Naive thymus-derived CD4-positive, alpha-beta T cell (primary cell): ENCODE measurements around the gene S100A9. TPM values are rescaled to one million over a fixed set of nuclear protein-coding genes. Genes with fewer than 3 reads are reported as not detected.

Source experiments
- ATAC-seq: fragments of 150-1000 bp; cut with Tn5 transposase; 2 replicates; pipeline ENCODE4 v1.10.0; 2021; ENCODE audit warnings: mild to moderate bottlenecking, moderate library complexity
- CTCF ChIA-PET: fragments of 350-600 bp; sonication (Branson Sonifier 250); formaldehyde crosslinking; loops from one replicate; lab custom pipeline; 2021; ENCODE audit warnings: antibody characterized with exemption; lab: Charles Lee
- POLR2A ChIA-PET: fragments of 350-600 bp; sonication (Branson Sonifier 250); formaldehyde crosslinking; loops from one replicate; lab custom pipeline; 2021; ENCODE audit warnings: antibody characterized with exemption, inconsistent platforms; lab: Charles Lee
- DNase-seq, 9 donors: peaks; one replicate each; pipeline versions ENCODE4 v3.0.0 to v3.0.0-alpha.2; 2020 to 2022; ENCODE audit warnings: mixed read lengths in 1 of 9
- H3K27ac ChIP-seq: one replicate; pipeline ENCODE4 v1.7.0; 2013; ENCODE audit warnings: mild to moderate bottlenecking, low read depth, low read length, moderate library complexity
- H3K27me3 ChIP-seq, 2 donors: one replicate each; pipeline ENCODE4 v1.7.0; 2013; ENCODE audit warnings: low read length in 2 of 2, mild to moderate bottlenecking in 2 of 2, moderate library complexity in 2 of 2; ENCODE audit not compliant: control insufficient read depth in 2 of 2, insufficient read depth in 2 of 2
- H3K36me3 ChIP-seq, 3 experiments: 1 replicate in 2 of 3; 2 replicates in 1 of 3; pipeline ENCODE4 v1.7.0; 2013; ENCODE audit warnings: low read length in 3 of 3, mild to moderate bottlenecking in 3 of 3, moderate library complexity in 1 of 3; ENCODE audit not compliant: insufficient read depth in 3 of 3, control insufficient read depth in 2 of 3
- H3K4me1 ChIP-seq, 2 donors: one replicate each; pipeline ENCODE4 v1.7.0; 2013; ENCODE audit warnings: low read length in 2 of 2, mild to moderate bottlenecking in 2 of 2, moderate library complexity in 1 of 2; ENCODE audit not compliant: control insufficient read depth in 2 of 2, insufficient read depth in 2 of 2
- H3K4me3 ChIP-seq: 2 replicates; pipeline ENCODE4 v1.7.0; 2013; ENCODE audit warnings: mild to moderate bottlenecking, low read length
- H3K9me3 ChIP-seq, 3 experiments: 1 replicate in 2 of 3; 2 replicates in 1 of 3; pipeline ENCODE4 v1.7.0; 2013; ENCODE audit warnings: low read length in 3 of 3; ENCODE audit not compliant: control insufficient read depth in 2 of 3
- H3K27ac Mint-ChIP-seq, 9 donors: one replicate each; pipeline ENCODE4 v1.8.0; 2020 to 2022; ENCODE audit warnings: mixed read lengths in 9 of 9, mild to moderate bottlenecking in 8 of 9, moderate library complexity in 5 of 9, inconsistent platforms in 2 of 9
- H3K27me3 Mint-ChIP-seq, 5 donors: one replicate each; pipeline ENCODE4 v1.8.0; 2021 to 2022; ENCODE audit warnings: mixed read lengths in 5 of 5, mild to moderate bottlenecking in 1 of 5
- H3K36me3 Mint-ChIP-seq, 5 donors: one replicate each; pipeline ENCODE4 v1.8.0; 2020 to 2022; ENCODE audit warnings: mixed read lengths in 5 of 5, mild to moderate bottlenecking in 3 of 5, inconsistent platforms in 1 of 5
- H3K4me1 Mint-ChIP-seq, 7 donors: one replicate each; pipeline ENCODE4 v1.8.0; 2020 to 2022; ENCODE audit warnings: mixed read lengths in 7 of 7, mild to moderate bottlenecking in 3 of 7, inconsistent platforms in 1 of 7
- H3K4me3 Mint-ChIP-seq, 10 donors: one replicate each; pipeline ENCODE4 v1.8.0; 2020 to 2022; ENCODE audit warnings: mild to moderate bottlenecking in 10 of 10, mixed read lengths in 10 of 10, moderate library complexity in 6 of 10, inconsistent platforms in 2 of 10
- H3K9me3 Mint-ChIP-seq, 11 donors: one replicate each; pipeline ENCODE4 v1.8.0; 2020 to 2022; ENCODE audit warnings: mixed read lengths in 11 of 11, mild to moderate bottlenecking in 4 of 11, inconsistent platforms in 1 of 11, moderate library complexity in 1 of 11
- intact Hi-C, 2 donors: fragments of 100-400 bp; cut with micrococcal nuclease; formaldehyde crosslinking; loops; one replicate each; pipeline ENCODE4 v1.15.1; 2023
- polyA plus RNA-seq, 2 donors: library from polyadenylated mRNA; unstranded; fragments of 300-500 nt; fragmentation: Illumina TruSeq; gene quantifications; one replicate each; pipeline ENCODE4 v1.2.3, GENCODE V29; 2021
- total RNA-seq, 6 experiments: library from RNA in 5 of 6; stranded (reverse) in 5 of 6; gene quantifications; 1 replicate in 5 of 6; 2 replicates in 1 of 6; pipeline ENCODE4 v1.2.3 and lab custom pipeline; 2021 to 2026

S100A9 gene
- total and polyA plus RNA-seq, 7 experiments from 2014 or later = 8.3 to 2,269 (median 16.1) TPM; not detected in 1

- intact Hi-C loops = no loop called here
- Histone ChIP-seq H3K9me3 (no peaks in the 10 kb centered on the region), H3K4me3 (no peak overlapping the region), H3K36me3 (no peaks in the 10 kb centered on the region), H3K27me3 (no peaks in the 10 kb centered on the region), H3K4me1 (no peaks in the 10 kb centered on the region), H3K27ac (no peak overlapping the region)
- H3K9me3 Mint-ChIP-seq = peaks cover 0 to 6% (median 0%) of the 10 kb centered on the region in 11 donors
- ATAC-seq = peak; percentile 58
- H3K36me3 Mint-ChIP-seq = no peaks in the 10 kb centered on the region
- H3K4me1 Mint-ChIP-seq = peaks cover 0 to 7% (median 0%) of the 10 kb centered on the region in 7 donors
- peaks cover 0 to 9% (median 2%) of the 10 kb centered on the region in 5 donors for H3K27me3 Mint-ChIP-seq
- no peak overlapping the region for H3K27ac Mint-ChIP-seq
- H3K4me3 Mint-ChIP-seq = no peak overlapping the region
- DNase-seq = no peak
- CTCF ChIA-PET = no interaction called here
- POLR2A ChIA-PET = no interaction called here
These were observed 10.8 kb downstream of the S100A9 start for GRCh38 chr1:153368495-153368894.

GRCh38 chr1:153370146-153370545, 12.5 kb downstream of the S100A9 start:
- intact Hi-C loops = no loop called here
- Histone ChIP-seq H3K27me3 (no peaks in the 10 kb centered on the region), H3K9me3 (no peaks in the 10 kb centered on the region), H3K4me1 (no peaks in the 10 kb centered on the region), H3K27ac (no peak overlapping the region), H3K36me3 (no peaks in the 10 kb centered on the region), H3K4me3 (no peak overlapping the region)
- H3K4me1 Mint-ChIP-seq = peaks cover 0 to 7% (median 0%) of the 10 kb centered on the region in 7 donors
- POLR2A ChIA-PET = no interaction called here
- no peaks in the 10 kb centered on the region for H3K36me3 Mint-ChIP-seq
- H3K27ac Mint-ChIP-seq = no peak overlapping the region
- no peak for DNase-seq
- H3K27me3 Mint-ChIP-seq = peaks cover 0 to 10% (median 4%) of the 10 kb centered on the region in 5 donors
- no peak overlapping the region for H3K4me3 Mint-ChIP-seq
- CTCF ChIA-PET = no interaction called here
- H3K9me3 Mint-ChIP-seq = peaks cover 0 to 6% (median 0%) of the 10 kb centered on the region in 11 donors
- ATAC-seq = no peak

- Histone ChIP-seq H3K4me1 (no peaks in the 10 kb centered on the region), H3K27ac (no peak overlapping the region), H3K9me3 (no peaks in the 10 kb centered on the region), H3K27me3 (no peaks in the 10 kb centered on the region), H3K4me3 (no peak overlapping the region), H3K36me3 (no peaks in the 10 kb centered on the region)
- no peak for ATAC-seq
- H3K36me3 Mint-ChIP-seq = no peaks in the 10 kb centered on the region
- H3K27ac Mint-ChIP-seq = no peak overlapping the region
- POLR2A ChIA-PET = no interaction called here
- CTCF ChIA-PET = no interaction called here
- no peak overlapping the region for H3K4me3 Mint-ChIP-seq
- peaks cover 0 to 6% (median 0%) of the 10 kb centered on the region in 11 donors for H3K9me3 Mint-ChIP-seq
- peaks cover 0 to 7% (median 0%) of the 10 kb centered on the region in 7 donors for H3K4me1 Mint-ChIP-seq
- peaks cover 0 to 17% (median 8%) of the 10 kb centered on the region in 5 donors for H3K27me3 Mint-ChIP-seq
- no peak for DNase-seq
- intact Hi-C loops = no loop called here
These were observed 13.6 kb downstream of the S100A9 start for GRCh38 chr1:153371231-153371630.

GRCh38 chr1:153372571-153372970, 14.9 kb downstream of the S100A9 start:
- Mint-ChIP-seq H3K27me3 (peaks cover 4 to 24% (median 15%) of the 10 kb centered on the region in 5 donors), H3K4me1 (peaks cover 0 to 6% (median 0%) of the 10 kb centered on the region in 7 donors), H3K4me3 (no peak overlapping the region), H3K9me3 (peaks cover 0 to 6% (median 0%) of the 10 kb centered on the region in 11 donors), H3K36me3 (peaks cover 0 to 4% (median 0%) of the 10 kb centered on the region in 5 donors), H3K27ac (no peak overlapping the region)
- Histone ChIP-seq H3K9me3 (no peaks in the 10 kb centered on the region), H3K4me1 (no peaks in the 10 kb centered on the region), H3K27me3 (no peaks in the 10 kb centered on the region), H3K36me3 (no peaks in the 10 kb centered on the region), H3K27ac (no peak overlapping the region), H3K4me3 (no peak overlapping the region)
- DNase-seq (no peak), ATAC-seq (no peak)
- CTCF ChIA-PET = no interaction called here
- intact Hi-C loops = no loop called here
- POLR2A ChIA-PET = no interaction called here

- Histone ChIP-seq H3K4me1 (no peaks in the 10 kb centered on the region), H3K9me3 (no peaks in the 10 kb centered on the region), H3K27ac (no peak overlapping the region), H3K27me3 (no peaks in the 10 kb centered on the region), H3K4me3 (no peak overlapping the region), H3K36me3 (no peaks in the 10 kb centered on the region)
- Mint-ChIP-seq H3K27ac (no peak overlapping the region), H3K36me3 (peaks cover 0 to 4% (median 0%) of the 10 kb centered on the region in 5 donors), H3K27me3 (peaks cover 8 to 34% (median 21%) of the 10 kb centered on the region in 5 donors), H3K9me3 (peaks cover 0 to 6% (median 0%) of the 10 kb centered on the region in 11 donors), H3K4me1 (no peaks in the 10 kb centered on the region), H3K4me3 (no peak overlapping the region)
- intact Hi-C loops = no loop called here
- POLR2A ChIA-PET = no interaction called here
- DNase-seq (no peak), ATAC-seq (peak; percentile 66)
- CTCF ChIA-PET = no interaction called here
These were observed 16.4 kb downstream of the S100A9 start for GRCh38 chr1:153374071-153374470.

- DNase-seq = no peak
- Mint-ChIP-seq H3K27ac (no peak within 1 kb of the TSS), H3K27me3 (peaks cover 8 to 35% (median 22%) of the 10 kb centered on the region in 5 donors), H3K4me1 (no peaks in the 10 kb centered on the region), H3K9me3 (peaks cover 0 to 9% (median 0%) of the 10 kb centered on the region in 11 donors), H3K36me3 (peaks cover 0 to 4% (median 0%) of the 10 kb centered on the region in 5 donors), H3K4me3 (no peak within 1 kb of the TSS)
- no peaks in the 10 kb centered on the region for H3K27me3 ChIP-seq
- ATAC-seq = peak; percentile 66
- ChIA-PET POLR2A (no interaction called here), CTCF (no interaction called here)
- no peaks in the 10 kb centered on the region for H3K9me3 ChIP-seq
- intact Hi-C loops = no loop called here
- no peaks in the 10 kb centered on the region for H3K4me1 ChIP-seq
- H3K36me3 ChIP-seq = no peaks in the 10 kb centered on the region
- H3K27ac ChIP-seq = no peak within 1 kb of the TSS
- H3K4me3 ChIP-seq = no peak within 1 kb of the TSS
These were observed 17.9 kb downstream of the S100A9 start, which contains the start of gene S100A12 for GRCh38 chr1:153375511-153375910. Gene S100A12, minus strand, starts transcription at chr1:153375621. Its CDS starts 1,029 bp downstream, at chr1:153374592.

- Histone ChIP-seq H3K4me1 (no peaks in the 10 kb centered on the region), H3K9me3 (no peaks in the 10 kb centered on the region), H3K27me3 (peaks cover 0 to 4% of the 10 kb centered on the region in 2 donors), H3K36me3 (no peaks in the 10 kb centered on the region), H3K4me3 (no peak overlapping the region), H3K27ac (no peak overlapping the region)
- peaks cover 18 to 46% (median 38%) of the 10 kb centered on the region in 5 donors for H3K27me3 Mint-ChIP-seq
- no peak overlapping the region for H3K4me3 Mint-ChIP-seq
- CTCF ChIA-PET = no interaction called here
- H3K4me1 Mint-ChIP-seq = no peaks in the 10 kb centered on the region
- DNase-seq (no peak), ATAC-seq (no peak)
- peaks cover 0 to 32% (median 10%) of the 10 kb centered on the region in 11 donors for H3K9me3 Mint-ChIP-seq
- intact Hi-C loops = no loop called here
- peaks cover 0 to 6% (median 4%) of the 10 kb centered on the region in 5 donors for H3K36me3 Mint-ChIP-seq
- H3K27ac Mint-ChIP-seq = no peak overlapping the region
- POLR2A ChIA-PET = no interaction called here
These were observed 21.9 kb downstream of the S100A9 start for GRCh38 chr1:153379591-153379990.
